ENCODE measurements around the gene ABCA10.

DNA sequence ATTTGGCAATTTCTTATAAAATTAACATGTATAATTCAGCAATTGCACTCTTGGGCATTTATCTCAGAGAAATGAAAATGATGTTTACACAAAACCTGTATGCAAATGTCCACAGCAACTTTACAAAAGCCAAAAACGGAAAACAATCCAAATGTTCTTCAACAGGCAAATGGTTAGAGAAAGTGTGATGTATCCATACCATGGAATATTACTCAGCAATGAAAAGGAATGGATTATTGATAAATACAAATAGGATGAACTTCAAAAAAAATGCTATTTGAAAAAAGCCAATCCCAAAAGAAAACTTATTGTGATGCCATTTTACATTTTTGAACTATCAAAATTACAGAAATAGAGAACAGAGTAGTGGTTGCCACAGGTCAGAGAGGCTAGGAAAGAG, 37.2 kb upstream of the ABCA10 start:
- TF ChIP-seq POLR2A (IDR thresholded peaks at IDR 0.05) = no peak
- no peak for TF ChIP-seq CTCF (IDR thresholded peaks at IDR 0.05)
